HepG2 (cell line): ENCODE results near the gene ATG5. TPM values are rescaled to one million over a fixed set of nuclear protein-coding genes. Genes with fewer than 3 reads are reported as not detected.

Experiments
- BCLAF1 ChIP-seq: fragments of 450-650 bp; IDR thresholded peaks from 2 replicates; pipeline ENCODE4 v1.6.1; 2017; ENCODE audit warnings: mild to moderate bottlenecking
- CEBPZ ChIP-seq: IDR thresholded peaks from 2 replicates; pipeline ENCODE4 v1.6.1; 2012; ENCODE audit warnings: low read length, improper control_type of control experiment
- DR1 ChIP-seq: sonication (generic); formaldehyde crosslinking; IDR thresholded peaks from 2 replicates; pipeline ENCODE4 v1.8.0; 2021; ENCODE audit warnings: mild to moderate bottlenecking, missing genetic modification reagents, inconsistent platforms
- FOXP4 ChIP-seq: sonication (generic); formaldehyde crosslinking; IDR thresholded peaks from 2 replicates; pipeline ENCODE4 v1.4.0; 2020; ENCODE audit warnings: missing genetic modification reagents
- HINFP ChIP-seq: sonication (generic); formaldehyde crosslinking; IDR thresholded peaks from 2 replicates; pipeline ENCODE4 v1.4.0; 2020; ENCODE audit warnings: low read depth, mild to moderate bottlenecking, missing genetic modification reagents
- RBM39 ChIP-seq: fragments of 200-400 bp; formaldehyde crosslinking; IDR thresholded peaks from one replicate; pipeline ENCODE4 v1.6.1; 2018; ENCODE audit warnings: antibody characterized with exemption, mild to moderate bottlenecking, low read depth, low read length; ENCODE audit not compliant: poor library complexity, severe bottlenecking
- SP5 ChIP-seq: IDR thresholded peaks from 2 replicates; pipeline ENCODE4 v1.6.1; 2016; ENCODE audit warnings: low read depth, borderline replicate concordance
- THAP11 ChIP-seq: IDR thresholded peaks from 2 replicates; pipeline ENCODE4 v1.6.1; 2016; ENCODE audit warnings: missing biosample characterization, missing genetic modification reagents
- TRAFD1 ChIP-seq: sonication (generic); formaldehyde crosslinking; IDR thresholded peaks from 2 replicates; pipeline ENCODE4 v1.5.1; 2020; ENCODE audit warnings: missing genetic modification reagents, mild to moderate bottlenecking, borderline replicate concordance
- USF2 ChIP-seq, 2 experiments: sonication (generic) in 1 of 2; formaldehyde crosslinking in 1 of 2; IDR thresholded peaks; 2 replicates each; pipeline versions ENCODE4 v1.5.1 to v1.6.1; 2011 to 2020; ENCODE audit warnings: borderline replicate concordance in 1 of 2, low read depth in 1 of 2, low read length in 1 of 2, mild to moderate bottlenecking in 1 of 2, missing genetic modification reagents in 1 of 2, moderate library complexity in 1 of 2
- ZNF766 ChIP-seq: sonication (generic); formaldehyde crosslinking; IDR thresholded peaks from 2 replicates; pipeline ENCODE4 v1.5.0; 2020; ENCODE audit warnings: missing genetic modification reagents, borderline replicate concordance
- ZNF850 ChIP-seq: sonication (generic); formaldehyde crosslinking; conservative IDR thresholded peaks from 2 replicates; pipeline ENCODE4 v1.9.0; 2021; ENCODE audit warnings: mild to moderate bottlenecking, missing genetic modification reagents
- polyA plus RNA-seq, 8 experiments: library from polyadenylated mRNA; depleted of rRNA in 3 of 8; stranded (reverse) in 7 of 8; unstranded in 1 of 8; fragments of >200 nt; fragmentation: Illumina TruSeq in 4 of 8; extraction: Trizol in 4 of 8; gene quantifications; 2 replicates each; pipeline versions ENCODE4 v1.2.1 to v1.2.3, GENCODE V29; 2011 to 2016; ENCODE audit warnings: low read depth in 4 of 8, missing spikeins in 1 of 8, mixed read lengths in 1 of 8; ENCODE audit not compliant: insufficient read depth in 1 of 8
- total RNA-seq, 5 experiments: library from RNA; depleted of rRNA; stranded (reverse); fragments of >200 nt; fragmentation: Illumina TruSeq; extraction: Trizol; gene quantifications; 2 replicates each; pipeline ENCODE4 v1.2.3, GENCODE V29; 2016; ENCODE audit warnings: low read depth in 1 of 5

The ATG5 gene
- total and polyA plus RNA-seq, 2 of the 13 experiments (the other 11 are each of a cell fraction or from before 2014, with no cell fraction given), result 21.3 to 48.0 TPM

GRCh38 chr6:106325336-106326178 is at the start of gene ATG5 (continued):
- TF ChIP-seq CEBPZ, result no peak
- peak; percentile 92 for TF ChIP-seq THAP11 (CRISPR knock-in tag)
- TF ChIP-seq SP5 (CRISPR knock-in tag), result 0 out of 2 replicates have a peak, but pooled peaks have one; percentile 75
- peak; percentile 61 for TF ChIP-seq FOXP4
- TF ChIP-seq BCLAF1, result no peak
- TF ChIP-seq USF2 (IDR thresholded peaks at IDR 0.05; ENCODE audit: low read depth, low read length), result peak; percentile 97
- TF ChIP-seq USF2 (CRISPR knock-in tag; IDR thresholded peaks at IDR 0.05; ENCODE audit: borderline replicate concordance), result peak; percentile 97; the same call in 1 of the 2 replicates
- TF ChIP-seq HINFP (CRISPR knock-in tag), result peak; percentile 72; the same call in 1 of the 2 replicates
- TF ChIP-seq ZNF766 (CRISPR knock-in tag), result peak; percentile 44; the same call in 1 of the 2 replicates
- TF ChIP-seq ZNF850 (CRISPR knock-in tag), result peak; percentile 74; the same call in 1 of the 2 replicates
- peak; percentile 83 for TF ChIP-seq DR1
- no peak for TF ChIP-seq RBM39
- TF ChIP-seq TRAFD1, result peak; percentile 87; the same call in 1 of the 2 replicates
